Testis (tissue), 3 donors: ENCODE results near the gene TMEM141. TPM values are rescaled to one million over a fixed set of nuclear protein-coding genes. Genes with fewer than 3 reads are reported as not detected.

Experiments used
- DNase-seq: peaks from one replicate; pipeline ENCODE4 v3.0.0-alpha.2; 2019
- H3K27ac ChIP-seq, 2 donors: fragments of 200-600 bp; sonication (generic); one replicate each; pipeline ENCODE4 v1.5.1; 2019
- H3K27me3 ChIP-seq: fragments of 200-600 bp; sonication (generic); one replicate; pipeline ENCODE4 v1.5.1; 2019
- H3K36me3 ChIP-seq: fragments of 200-600 bp; sonication (generic); one replicate; pipeline ENCODE4 v1.5.1; 2017; ENCODE audit warnings: low read depth; ENCODE audit errors: missing control alignments
- H3K4me1 ChIP-seq: fragments of 200-600 bp; sonication (generic); one replicate; pipeline ENCODE4 v1.5.1; 2019
- H3K4me3 ChIP-seq, 2 donors: fragments of 200-600 bp; sonication (generic); one replicate each; pipeline ENCODE4 v1.5.1; 2017 to 2019
- H3K9me3 ChIP-seq: fragments of 200-600 bp; sonication (generic); one replicate; pipeline ENCODE4 v1.5.1; 2017
- CTCF ChIP-seq, 3 experiments: fragments of 450-650 bp in 2 of 3; fragments of 200-600 bp in 1 of 3; sonication (generic) in 1 of 3; IDR thresholded peaks; one replicate each; pipeline ENCODE4 v1.5.1; 2016 to 2019; ENCODE audit warnings: antibody characterized with exemption in 3 of 3, mild to moderate bottlenecking in 2 of 3, moderate library complexity in 1 of 3
- POLR2A ChIP-seq: fragments of 450-650 bp; IDR thresholded peaks from one replicate; pipeline ENCODE4 v1.6.1; 2017; ENCODE audit warnings: antibody characterized with exemption, mild to moderate bottlenecking, moderate library complexity
- WGBS, 2 donors: methylation state at CpG; one replicate each; pipeline ENCODE4 v1.1.5; 2018; 5-methylcytosine and 5-hydroxymethylcytosine counted together
- intact Hi-C: fragments of 100-400 bp; cut with DNase I; formaldehyde crosslinking; loops from one replicate; pipeline ENCODE4 v1.15.1; 2023; ENCODE audit warnings: low total_unique reads
- polyA plus RNA-seq: library from polyadenylated mRNA; stranded (reverse); fragments of 350-450 nt; fragmentation: Illumina TruSeq; extraction: RNeasy Lipid Tissue Mini Kit (QIAGEN cat#74804); gene quantifications from one replicate; pipeline ENCODE4 v1.2.3, GENCODE V29; 2014; ENCODE audit warnings: low read depth, low replicate concordance; ENCODE audit not compliant: insufficient read depth
- total RNA-seq, 2 donors: library from RNA; depleted of rRNA; stranded (reverse); fragments of >200 nt; gene quantifications; one replicate each; pipeline ENCODE4 v1.2.3, GENCODE V29; 2016

TMEM141 gene
- total and polyA plus RNA-seq, 3 donors from 2014 or later = 80.4 to 127 (median 108) TPM

GRCh38 chr9:136792321-136793085 is 1.4 kb downstream of the TMEM141 start:
- intact Hi-C loops = no loop called here
- TF ChIP-seq POLR2A = no peak
- no peak for TF ChIP-seq CTCF (IDR thresholded peaks at IDR 0.05)
- Histone ChIP-seq H3K9me3 (no peaks in the 10 kb centered on the region), H3K36me3 (no peaks in the 10 kb centered on the region), H3K4me1 (peaks cover 71% of the 10 kb centered on the region), H3K4me3 (peak overlapping the region in 1 of 2 donors; percentile 79), H3K27ac (peak overlapping the region in 1 of 2 donors; percentile 93), H3K27me3 (no peaks in the 10 kb centered on the region)
- WGBS, 2 donors = 67 to 73% methylated on average over 9 to 15 of the region's 15 CpGs
- peak; percentile 53 for DNase-seq

GRCh38 chr9:136793086-136793946 is 2.2 kb downstream of the TMEM141 start:
- WGBS, 2 donors = 78 to 79% methylated on average over 17 of the region's 17 CpGs
- Histone ChIP-seq H3K9me3 (no peaks in the 10 kb centered on the region), H3K36me3 (no peaks in the 10 kb centered on the region), H3K4me1 (peaks cover 73% of the 10 kb centered on the region), H3K27ac (no peak overlapping the region), H3K27me3 (no peaks in the 10 kb centered on the region), H3K4me3 (no peak overlapping the region)
- TF ChIP-seq POLR2A = no peak
- no peak for TF ChIP-seq CTCF (IDR thresholded peaks at IDR 0.05)
- DNase-seq = peak; percentile 64
- intact Hi-C loops = no loop called here

GRCh38 chr9:136794281-136794999 is 3.3 kb downstream of the TMEM141 start:
- H3K27ac ChIP-seq = peak overlapping the region in 1 of 2 donors; percentile 35
- peaks cover 68% of the 10 kb centered on the region for H3K4me1 ChIP-seq
- H3K9me3 ChIP-seq = no peaks in the 10 kb centered on the region
- intact Hi-C loops = no loop called here
- TF ChIP-seq POLR2A (no peak), CTCF (IDR thresholded peaks at IDR 0.05) (no peak)
- H3K4me3 ChIP-seq = no peak overlapping the region
- no peaks in the 10 kb centered on the region for H3K27me3 ChIP-seq
- no peaks in the 10 kb centered on the region for H3K36me3 ChIP-seq
- no peak for DNase-seq
- WGBS, 2 donors = 86 to 89% methylated on average over 14 of the region's 14 CpGs

- no peak for DNase-seq
- Histone ChIP-seq H3K27me3 (no peaks in the 10 kb centered on the region), H3K36me3 (no peaks in the 10 kb centered on the region), H3K4me3 (no peak overlapping the region), H3K9me3 (no peaks in the 10 kb centered on the region), H3K4me1 (peaks cover 67% of the 10 kb centered on the region), H3K27ac (peak overlapping the region in 1 of 2 donors; percentile 35)
- intact Hi-C loops = no loop called here
- TF ChIP-seq CTCF (IDR thresholded peaks at IDR 0.05) (no peak), POLR2A (no peak)
- 53 to 62% methylated on average over 6 of the region's 6 CpGs for WGBS, 2 donors
These were observed 3.8 kb downstream of the TMEM141 start for GRCh38 chr9:136795000-136795348.
